Erythroblast (primary cell): ENCODE measurements around the gene HAUS3.

ENCODE experiments used
- GATA1 ChIP-seq: IDR thresholded peaks from 2 replicates; pipeline ENCODE4 v1.6.1; 2011; ENCODE audit warnings: low read depth, mild to moderate bottlenecking, control low read depth, low read length, moderate library complexity
- POLR2A ChIP-seq: IDR thresholded peaks from 2 replicates; pipeline ENCODE4 v1.6.1; 2011; ENCODE audit warnings: mild to moderate bottlenecking, low read length

- TF ChIP-seq POLR2A = no peak
- no peak for TF ChIP-seq GATA1
Measured at GRCh38 chr4:2272828-2273120, 30.9 kb upstream of the HAUS3 start.
